Measurements from ENCODE around the gene ATG9A.

GRCh38 chr2:219175486-219175885, 54.0 kb downstream of the ATG9A start:
- TF ChIP-seq POLR2A (IDR thresholded peaks at IDR 0.05; ENCODE audit: low read depth, low read length) (no peak), POU2F2 (IDR thresholded peaks at IDR 0.05; ENCODE audit: low read depth, low read length) (no peak), TAF1 (IDR thresholded peaks at IDR 0.05; ENCODE audit: low read depth, low read length) (no peak), POLR2AphosphoS5 (IDR thresholded peaks at IDR 0.05; ENCODE audit: low read depth, low read length) (no peak), SPI1 (IDR thresholded peaks at IDR 0.05; ENCODE audit: low read depth, low read length) (no peak)

Data from GM12891 (cell line).